ENCODE data around the gene COG2. TPM values are rescaled to one million over a fixed set of nuclear protein-coding genes. Genes with fewer than 3 reads are reported as not detected.

Gene COG2
- total and polyA plus RNA-seq, 2 of the 13 experiments (the other 11 are each of a cell fraction or from before 2014, with no cell fraction given): 16.8 to 36.3 TPM

- H3K4me3 ChIP-seq (replicated peaks in 1 of 3; ENCODE audit: insufficient read depth in 1 of 3, low read depth in 2 of 3, low read length in 3 of 3): no peak overlapping the region
- no peak overlapping the region for H3K4me2 ChIP-seq (ENCODE audit: low read depth, low read length)
- intact Hi-C loops (cut with micrococcal nuclease; ENCODE audit: unreplicated experiment): no loop called here
- no TSS peak for BruUV-seq (replicated peaks)
- ChIA-PET POLR2A (interaction anchor here (1.6 to 2.3 kb wide), 2 partner anchors 17 to 21 kb away, joined by 6 to 9 read pairs; partner anchors contain the start of gene AGT), CTCF (ENCODE audit: low intra/inter-chr PET ratio, low total read pairs) (no interaction called here)
- no peaks in the 10 kb centered on the region for H3K36me3 ChIP-seq (replicated peaks in 1 of 2; ENCODE audit: control insufficient read depth in 1 of 2, insufficient read depth in 2 of 2, low read length in 2 of 2)
- H3K27ac ChIP-seq (ENCODE audit: extremely low read length, insufficient read depth, low read length): no peak overlapping the region
- in situ Hi-C loops (cut with HindIII; ENCODE audit: extremely low pct_ligation_motif_present, low pct_unique_long_range_greater_than_20kb): no loop called here
- ATAC-seq (peak; percentile 77), DNase-seq (ENCODE audit: low spot score) (no peak), FAIRE-seq (no peak)
- peaks cover 53% of the 10 kb centered on the region for H3K4me1 ChIP-seq (ENCODE audit: insufficient read depth, low read length)
- H3K27me3 ChIP-seq (ENCODE audit: control insufficient read depth in 1 of 2, insufficient read depth in 2 of 2, low read length in 2 of 2): no peaks in the 10 kb centered on the region
- no peaks in the 10 kb centered on the region for H3K79me2 ChIP-seq (ENCODE audit: insufficient read depth, low read length)
- no peak overlapping the region for H3K9ac ChIP-seq (ENCODE audit: insufficient read depth, low read depth, low read length)
- no peaks in the 10 kb centered on the region for H4K20me1 ChIP-seq (ENCODE audit: insufficient read depth, low read length)
- no peak overlapping the region for H2AFZ ChIP-seq (ENCODE audit: low read length)
- WGBS (ENCODE audit: low lambda C conversion rate): 4% methylated on average over 2 of the region's 2 CpGs
- H3K9me3 ChIP-seq (ENCODE audit: low read length): no peaks in the 10 kb centered on the region
- TF ChIP-seq SP5 (CRISPR knock-in tag; IDR thresholded peaks at IDR 0.05; ENCODE audit: borderline replicate concordance, low read depth): peak; percentile 53; the same call in 1 of the 2 replicates
- 0 out of 2 replicates have a peak, but pooled peaks have one; percentile 20 for TF ChIP-seq CTCF (CRISPR knock-in tag; IDR thresholded peaks at IDR 0.05)
- TF ChIP-seq PRDM15 (CRISPR knock-in tag; IDR thresholded peaks at IDR 0.05): peak; percentile 94
- peak; percentile 40; the same call in 1 of the 2 replicates for TF ChIP-seq RXRA (CRISPR knock-in tag; IDR thresholded peaks at IDR 0.05)
- peak; percentile 83 for TF ChIP-seq FOSL2 (CRISPR knock-in tag; IDR thresholded peaks at IDR 0.05)
- peak; percentile 64 for TF ChIP-seq RARA (CRISPR knock-in tag; IDR thresholded peaks at IDR 0.05)
- TF ChIP-seq PATZ1 (CRISPR knock-in tag; IDR thresholded peaks at IDR 0.05): 0 out of 2 replicates have a peak, but pooled peaks have one; percentile 39
- no peak for TF ChIP-seq ARNTL (CRISPR knock-in tag; IDR thresholded peaks at IDR 0.05)
- no peak for TF ChIP-seq NR2F6 (IDR thresholded peaks at IDR 0.05)
- TF ChIP-seq NR2F6 (CRISPR knock-in tag; IDR thresholded peaks at IDR 0.05): peak; percentile 33; the same call in 1 of the 2 replicates
- TF ChIP-seq IRF2 (CRISPR knock-in tag; IDR thresholded peaks at IDR 0.05): no peak
- peak; percentile 23; the same call in 1 of the 2 replicates for TF ChIP-seq ZNF687 (CRISPR knock-in tag; IDR thresholded peaks at IDR 0.05)
- no peak for TF ChIP-seq FOXA1 (IDR thresholded peaks at IDR 0.05)
- peak; percentile 28; the same call in 1 of the 2 replicates for TF ChIP-seq FOXA1 (CRISPR knock-in tag; IDR thresholded peaks at IDR 0.05)
- TF ChIP-seq MEIS1 (CRISPR knock-in tag; IDR thresholded peaks at IDR 0.05; ENCODE audit: borderline replicate concordance): peak; percentile 53; the same call in 1 of the 2 replicates
Observed at GRCh38 chr1:230735447-230735846, 93.2 kb downstream of the COG2 start.
